Fibroblast of skin of right biceps (primary cell): ENCODE results near the gene GPR78.
A peak's percentile ranks its signal among the peaks of the same experiment; 100 is the strongest.
"Not testable (repeated sequence)": the region's sequence is repeated elsewhere in the genome, so short reads cannot be mapped to it uniquely, and the experiment has no call there.

ENCODE experiments used
- DNase-seq: peaks from one replicate; pipeline ENCODE4 v3.0.0-alpha.2; 2013

GPR78 gene

GRCh38 chr4:8568068-8568668 is 12.0 kb upstream of the GPR78 start:
- peak; percentile 11 for DNase-seq

GRCh38 chr4:8570201-8570600 is 10.0 kb upstream of the GPR78 start:
- no peak for DNase-seq

- DNase-seq, result no peak
Measured at GRCh38 chr4:8571702-8572685, 8.2 kb upstream of the GPR78 start.

- DNase-seq, result no peak
Measured at GRCh38 chr4:8573266-8573665, 6.9 kb upstream of the GPR78 start.

GRCh38 chr4:8574796-8575370 is 5.3 kb upstream of the GPR78 start:
- DNase-seq, result no peak

- DNase-seq, result no peak
Measured at GRCh38 chr4:8575457-8575856, 4.7 kb upstream of the GPR78 start.

- not testable (repeated sequence) for DNase-seq
Measured at GRCh38 chr4:8576591-8576990, 3.6 kb upstream of the GPR78 start.

GRCh38 chr4:8577046-8577445 is 3.1 kb upstream of the GPR78 start:
- DNase-seq, result no peak

- no peak for DNase-seq
Measured at GRCh38 chr4:8577972-8578371, 2.2 kb upstream of the GPR78 start.

GRCh38 chr4:8578717-8579116 is 1.5 kb upstream of the GPR78 start:
- DNase-seq, result no peak

- no peak for DNase-seq
Measured at GRCh38 chr4:8579526-8580320, 469 bp upstream of the GPR78 start.

- no peak for DNase-seq
Measured at GRCh38 chr4:8581094-8581861, 1.1 kb downstream of the GPR78 start.

GRCh38 chr4:8582016-8582415 is 1.8 kb downstream of the GPR78 start:
- DNase-seq, result no peak

- DNase-seq, result no peak
Measured at GRCh38 chr4:8582436-8582835, 2.2 kb downstream of the GPR78 start.

- DNase-seq, result no peak
Measured at GRCh38 chr4:8582941-8583654, 2.9 kb downstream of the GPR78 start.

- DNase-seq, result no peak
Measured at GRCh38 chr4:8583655-8584025, 3.4 kb downstream of the GPR78 start.

- DNase-seq, result no peak
Measured at GRCh38 chr4:8585186-8585585, 5.0 kb downstream of the GPR78 start.

- no peak for DNase-seq
Measured at GRCh38 chr4:8585721-8586212, 5.6 kb downstream of the GPR78 start.

GRCh38 chr4:8586246-8586645 is 6.1 kb downstream of the GPR78 start:
- no peak for DNase-seq

GRCh38 chr4:8586671-8587468 is 6.7 kb downstream of the GPR78 start:
- DNase-seq, result no peak
